ENCODE results near the gene CCL4. TPM values are rescaled to one million over a fixed set of nuclear protein-coding genes. Genes with fewer than 3 reads are reported as not detected.
"Not testable (repeated sequence)": the region's sequence is repeated elsewhere in the genome, so short reads cannot be mapped to it uniquely, and the experiment has no call there.

Gene CCL4
- total and polyA plus RNA-seq, 4 experiments from 2014 or later = 1.1 to 1.3 (median 1.2) TPM

DNA sequence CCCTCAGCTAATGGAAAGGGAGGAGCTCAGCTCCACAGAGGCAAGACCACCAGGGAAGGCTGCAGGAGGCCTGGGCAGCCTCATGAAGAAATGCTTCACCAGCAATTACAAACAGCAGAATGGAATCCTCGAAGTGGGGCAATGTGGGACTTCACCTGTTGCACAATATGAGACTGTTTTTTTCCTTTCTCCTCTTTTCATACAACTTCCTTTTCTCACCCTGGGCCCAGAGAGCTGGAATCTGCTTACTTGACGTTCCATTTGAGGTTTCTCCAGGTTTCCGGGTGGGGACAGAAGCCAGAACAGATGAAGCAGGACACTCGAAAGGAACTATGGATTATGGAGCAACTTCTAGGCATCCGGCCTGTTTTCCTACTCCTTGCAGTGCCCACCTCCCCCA, 4.6 kb downstream of the CCL4 start:
- POLR2A ChIA-PET (ENCODE audit: partially characterized antibody); H3K4me3 Mint-ChIP-seq; H3K36me3 ChIP-seq (ENCODE audit: insufficient read depth, low read length); H3K9me3 Mint-ChIP-seq; H3K4me3 ChIP-seq (ENCODE audit: low read length in 2 of 2); H3K27ac Mint-ChIP-seq; intact Hi-C loops (cut with micrococcal nuclease); CTCF ChIA-PET (ENCODE audit: partially characterized antibody); DNase-seq; H3K27ac ChIP-seq (ENCODE audit: low read depth, low read length); H3K4me1 ChIP-seq (ENCODE audit: insufficient read depth, low read length); H3K36me3 Mint-ChIP-seq; H3K27me3 ChIP-seq (ENCODE audit: insufficient read depth, low read length); H3K9me3 ChIP-seq (ENCODE audit: control insufficient read depth in 1 of 2, low read length in 2 of 2): not testable (repeated sequence)
- Mint-ChIP-seq H3K27me3 (peaks cover 3 to 10% of the 10 kb centered on the region in 2 donors), H3K4me1 (peaks cover 0 to 24% (median 11%) of the 10 kb centered on the region in 4 donors)

- no peaks in the 10 kb centered on the region for H3K27me3 ChIP-seq (ENCODE audit: insufficient read depth, low read length)
- no peaks in the 10 kb centered on the region for H3K36me3 Mint-ChIP-seq
- ChIA-PET CTCF (ENCODE audit: partially characterized antibody) (no interaction called here), POLR2A (ENCODE audit: partially characterized antibody) (no interaction called here)
- peaks cover 4% of the 10 kb centered on the region for H3K4me1 ChIP-seq (ENCODE audit: insufficient read depth, low read length)
- H3K27me3 Mint-ChIP-seq = peaks cover 3 to 5% of the 10 kb centered on the region in 2 donors
- no peak overlapping the region for H3K4me3 ChIP-seq (ENCODE audit: low read length in 2 of 2)
- H3K4me1 Mint-ChIP-seq = peaks cover 0 to 6% (median under 1%) of the 10 kb centered on the region in 4 donors
- no peak overlapping the region for H3K27ac Mint-ChIP-seq
- no peak overlapping the region for H3K4me3 Mint-ChIP-seq
- no peaks in the 10 kb centered on the region for H3K36me3 ChIP-seq (ENCODE audit: insufficient read depth, low read length)
- H3K27ac ChIP-seq (ENCODE audit: low read depth, low read length) = no peak overlapping the region
- H3K9me3 Mint-ChIP-seq = no peaks in the 10 kb centered on the region
- no peak for DNase-seq
- H3K9me3 ChIP-seq (ENCODE audit: control insufficient read depth in 1 of 2, low read length in 2 of 2) = no peaks in the 10 kb centered on the region
- intact Hi-C loops (cut with micrococcal nuclease) = loop anchor here (10.0 kb wide), 1 partner anchor 74 kb away; no protein-coding TSS in a partner anchor
These were observed 7.5 kb downstream of the CCL4 start for GRCh38 chr17:36111068-36111490.

- no peak for DNase-seq
- Histone ChIP-seq H3K36me3 (ENCODE audit: insufficient read depth, low read length) (no peaks in the 10 kb centered on the region), H3K9me3 (ENCODE audit: control insufficient read depth in 1 of 2, low read length in 2 of 2) (no peaks in the 10 kb centered on the region), H3K27ac (ENCODE audit: low read depth, low read length) (no peak overlapping the region), H3K27me3 (ENCODE audit: insufficient read depth, low read length) (no peaks in the 10 kb centered on the region), H3K4me3 (ENCODE audit: low read length in 2 of 2) (no peak overlapping the region), H3K4me1 (ENCODE audit: insufficient read depth, low read length) (no peaks in the 10 kb centered on the region)
- no peaks in the 10 kb centered on the region for H3K36me3 Mint-ChIP-seq
- H3K27me3 Mint-ChIP-seq = peaks cover 3 to 5% of the 10 kb centered on the region in 2 donors
- H3K4me3 Mint-ChIP-seq = no peak overlapping the region
- H3K9me3 Mint-ChIP-seq = no peaks in the 10 kb centered on the region
- POLR2A ChIA-PET (ENCODE audit: partially characterized antibody) = no interaction called here
- no peak overlapping the region for H3K27ac Mint-ChIP-seq
- peaks cover 0 to 2% (median under 1%) of the 10 kb centered on the region in 4 donors for H3K4me1 Mint-ChIP-seq
- intact Hi-C loops (cut with micrococcal nuclease) = loop anchor here (10.0 kb wide), 1 partner anchor 72 kb away; no protein-coding TSS in a partner anchor
- CTCF ChIA-PET (ENCODE audit: partially characterized antibody) = no interaction called here
These were observed 8.9 kb downstream of the CCL4 start for GRCh38 chr17:36112572-36112971.

GRCh38 chr17:36113131-36113530, 9.5 kb downstream of the CCL4 start:
- H3K27me3 ChIP-seq (ENCODE audit: insufficient read depth, low read length); H3K9me3 ChIP-seq (ENCODE audit: control insufficient read depth in 1 of 2, low read length in 2 of 2); H3K36me3 ChIP-seq (ENCODE audit: insufficient read depth, low read length); H3K4me3 Mint-ChIP-seq; H3K27me3 Mint-ChIP-seq; CTCF ChIA-PET (ENCODE audit: partially characterized antibody); DNase-seq; H3K36me3 Mint-ChIP-seq; POLR2A ChIA-PET (ENCODE audit: partially characterized antibody); H3K4me1 Mint-ChIP-seq; H3K4me1 ChIP-seq (ENCODE audit: insufficient read depth, low read length); H3K9me3 Mint-ChIP-seq; H3K27ac Mint-ChIP-seq; H3K27ac ChIP-seq (ENCODE audit: low read depth, low read length); H3K4me3 ChIP-seq (ENCODE audit: low read length in 2 of 2): not testable (repeated sequence)
- intact Hi-C loops (cut with micrococcal nuclease) = loop anchor here (10.0 kb wide), 1 partner anchor 72 kb away; no protein-coding TSS in a partner anchor

DNA sequence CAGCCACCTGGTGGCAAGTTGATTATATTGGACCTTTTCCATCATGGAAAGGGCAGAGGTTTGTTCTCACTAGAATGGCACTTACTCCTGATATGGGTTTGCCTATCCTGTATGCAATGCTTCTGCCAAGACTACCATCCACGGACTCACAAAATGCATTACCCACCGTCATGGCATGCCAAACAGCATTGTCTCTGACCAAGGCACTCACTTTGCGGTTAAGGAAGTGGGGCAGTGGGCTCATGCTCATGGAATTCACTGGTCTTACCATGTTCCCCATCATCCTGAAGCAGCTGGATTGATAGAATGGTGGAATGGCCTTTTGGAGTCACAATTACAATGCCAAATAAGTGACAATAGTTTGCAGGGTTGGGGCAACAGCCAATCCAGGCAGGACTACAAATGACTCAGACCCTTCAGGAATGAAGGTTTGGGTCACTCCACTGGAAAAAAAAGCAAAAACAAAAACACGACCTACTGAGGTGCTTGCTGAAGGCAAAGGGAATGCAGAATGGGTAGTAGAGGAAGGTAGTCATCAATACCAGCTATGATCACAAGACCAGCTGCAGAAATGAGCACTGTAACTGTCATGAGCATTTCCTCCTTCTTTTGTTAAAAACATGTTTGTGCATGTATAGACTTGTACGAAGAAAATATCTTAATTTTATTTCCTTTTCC, 11.5 kb downstream of the CCL4 start:
- H3K9me3 Mint-ChIP-seq = not testable (repeated sequence)

DNA sequence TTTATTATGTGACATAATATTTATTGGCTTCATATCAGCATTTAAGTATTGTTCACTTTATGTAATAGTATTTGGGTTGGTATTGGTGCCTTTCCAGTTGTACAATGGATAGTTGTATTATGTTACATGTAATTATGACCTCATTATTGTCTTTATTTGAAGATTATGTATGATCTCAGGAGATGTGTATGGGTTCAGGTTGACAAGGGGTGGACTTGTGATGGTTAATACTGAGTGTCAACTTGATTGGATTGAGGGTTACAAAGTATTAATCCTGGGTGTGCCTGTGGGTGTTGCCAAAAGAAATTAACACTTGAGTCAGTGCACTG, 12.0 kb downstream of the CCL4 start:
- H3K9me3 Mint-ChIP-seq; H3K27ac Mint-ChIP-seq; H3K27me3 Mint-ChIP-seq; H3K27ac ChIP-seq (ENCODE audit: low read depth, low read length); H3K4me1 ChIP-seq (ENCODE audit: insufficient read depth, low read length); H3K4me1 Mint-ChIP-seq; H3K4me3 ChIP-seq (ENCODE audit: low read length in 2 of 2); H3K4me3 Mint-ChIP-seq; POLR2A ChIA-PET (ENCODE audit: partially characterized antibody); H3K36me3 ChIP-seq (ENCODE audit: insufficient read depth, low read length); H3K9me3 ChIP-seq (ENCODE audit: control insufficient read depth in 1 of 2, low read length in 2 of 2); H3K27me3 ChIP-seq (ENCODE audit: insufficient read depth, low read length); H3K36me3 Mint-ChIP-seq; CTCF ChIA-PET (ENCODE audit: partially characterized antibody); DNase-seq: not testable (repeated sequence)
- intact Hi-C loops (cut with micrococcal nuclease) = loop anchor here (10.0 kb wide), 1 partner anchor 69 kb away; no protein-coding TSS in a partner anchor

More for the DNA sequence above, 11.5 kb downstream of the CCL4 start:
- H3K27me3 Mint-ChIP-seq; H3K27ac ChIP-seq (ENCODE audit: low read depth, low read length); H3K4me3 ChIP-seq (ENCODE audit: low read length in 2 of 2); CTCF ChIA-PET (ENCODE audit: partially characterized antibody); H3K36me3 Mint-ChIP-seq; H3K27ac Mint-ChIP-seq; DNase-seq; H3K4me1 Mint-ChIP-seq; H3K36me3 ChIP-seq (ENCODE audit: insufficient read depth, low read length); POLR2A ChIA-PET (ENCODE audit: partially characterized antibody); H3K4me3 Mint-ChIP-seq; H3K4me1 ChIP-seq (ENCODE audit: insufficient read depth, low read length); H3K27me3 ChIP-seq (ENCODE audit: insufficient read depth, low read length); H3K9me3 ChIP-seq (ENCODE audit: control insufficient read depth in 1 of 2, low read length in 2 of 2): not testable (repeated sequence)
- intact Hi-C loops (cut with micrococcal nuclease) = loop anchor here (10.0 kb wide), 1 partner anchor 70 kb away; no protein-coding TSS in a partner anchor

- Mint-ChIP-seq H3K36me3 (no peaks in the 10 kb centered on the region), H3K9me3 (no peaks in the 10 kb centered on the region), H3K4me3 (no peak overlapping the region), H3K27me3 (peaks cover 3 to 7% of the 10 kb centered on the region in 2 donors), H3K27ac (no peak overlapping the region), H3K4me1 (no peaks in the 10 kb centered on the region)
- ChIA-PET CTCF (ENCODE audit: partially characterized antibody) (no interaction called here), POLR2A (ENCODE audit: partially characterized antibody) (no interaction called here)
- Histone ChIP-seq H3K27me3 (ENCODE audit: insufficient read depth, low read length) (no peaks in the 10 kb centered on the region), H3K9me3 (ENCODE audit: control insufficient read depth in 1 of 2, low read length in 2 of 2) (no peaks in the 10 kb centered on the region), H3K36me3 (ENCODE audit: insufficient read depth, low read length) (no peaks in the 10 kb centered on the region), H3K4me3 (ENCODE audit: low read length in 2 of 2) (no peak overlapping the region), H3K4me1 (ENCODE audit: insufficient read depth, low read length) (no peaks in the 10 kb centered on the region), H3K27ac (ENCODE audit: low read depth, low read length) (no peak overlapping the region)
- DNase-seq = no peak
- intact Hi-C loops (cut with micrococcal nuclease) = loop anchor here (10.0 kb wide), 1 partner anchor 67 kb away; no protein-coding TSS in a partner anchor
These were observed 14.1 kb downstream of the CCL4 start for GRCh38 chr17:36117505-36118382.
